SK-N-SH (cell line): ENCODE measurements around the gene AK3. TPM values are rescaled to one million over a fixed set of nuclear protein-coding genes. Genes with fewer than 3 reads are reported as not detected.
A peak's percentile ranks its signal among the peaks of the same experiment; 100 is the strongest.

Source experiments
- CTCF ChIA-PET: fragments of 300-600, 350-600 bp; formaldehyde crosslinking; extraction: SDS; loops from one replicate; lab custom pipeline; 2021; lab: Yijun Ruan, JAX
- POLR2A ChIA-PET: fragments of 350-600 bp; sonication (Branson Sonifier 250); formaldehyde crosslinking; extraction: SDS; loops from one replicate; lab custom pipeline; 2020; ENCODE audit warnings: antibody characterized with exemption, inconsistent platforms; lab: Yijun Ruan, JAX
- DNase-seq: peaks from one replicate; pipeline ENCODE4 v3.0.0; 2012
- H2AFZ ChIP-seq: fragments of 200-600 bp; sonication (generic); 2 replicates; pipeline ENCODE4 v1.8.1; 2016; ENCODE audit warnings: antibody characterized with exemption, mild to moderate bottlenecking, low read depth
- H3F3A ChIP-seq: fragments of 200-600 bp; sonication (generic); replicated peaks from 2 replicates; pipeline ENCODE3; 2016; ENCODE audit warnings: antibody characterized with exemption, mild to moderate bottlenecking; ENCODE audit not compliant: insufficient read depth
- H3K27ac ChIP-seq, 2 experiments: fragments of 200-500 bp in 1 of 2; fragments of 200-600 bp in 1 of 2; sonication (Bioruptor generic) in 1 of 2; sonication (generic), shearing (Covaris generic) in 1 of 2; 2 replicates each; pipeline versions ENCODE4 v1.5.1 to v1.6.1; 2014 to 2016; ENCODE audit warnings: low read depth in 2 of 2, inconsistent platforms in 1 of 2, low read length in 1 of 2, mild to moderate bottlenecking in 1 of 2, mixed read lengths in 1 of 2
- H3K27me3 ChIP-seq: fragments of 200-600 bp; sonication (generic), shearing (Covaris generic); 2 replicates; pipeline ENCODE4 v1.6.1; 2016; ENCODE audit warnings: mixed run types; ENCODE audit not compliant: insufficient read depth
- H3K36me3 ChIP-seq, 2 experiments: fragments of 200-500 bp in 1 of 2; fragments of 200-600 bp in 1 of 2; sonication (Bioruptor generic) in 1 of 2; sonication (generic) in 1 of 2; replicated peaks in 1 of 2; 2 replicates each; pipeline versions ENCODE3 to v1.5.1; 2014 to 2016; ENCODE audit warnings: low read length in 1 of 2, mild to moderate bottlenecking in 1 of 2; ENCODE audit not compliant: insufficient read depth in 2 of 2, control insufficient read depth in 1 of 2
- H3K4me1 ChIP-seq, 2 experiments: fragments of 200-500 bp in 1 of 2; fragments of 200-600 bp in 1 of 2; sonication (Bioruptor generic) in 1 of 2; sonication (generic), shearing (Covaris generic) in 1 of 2; 2 replicates each; pipeline versions ENCODE4 v1.5.1 to v1.6.1; 2014 to 2016; ENCODE audit warnings: low read depth in 1 of 2, low read length in 1 of 2, mixed run types in 1 of 2; ENCODE audit not compliant: insufficient read depth in 2 of 2, control insufficient read depth in 1 of 2
- H3K4me2 ChIP-seq: fragments of 200-600 bp; sonication (generic), shearing (Covaris generic); 2 replicates; pipeline ENCODE4 v1.6.1; 2017; ENCODE audit warnings: mixed run types
- H3K4me3 ChIP-seq, 2 experiments: fragments of 200-500 bp in 1 of 2; fragments of 200-600 bp in 1 of 2; sonication (Bioruptor generic) in 1 of 2; sonication (generic), shearing (Covaris generic) in 1 of 2; 2 replicates each; pipeline versions ENCODE4 v1.5.1 to v1.8.1; 2014 to 2016; ENCODE audit warnings: low read depth in 2 of 2, inconsistent platforms in 1 of 2, low read length in 1 of 2, mild to moderate bottlenecking in 1 of 2, mixed read lengths in 1 of 2, moderate library complexity in 1 of 2
- H3K79me2 ChIP-seq: fragments of 200-600 bp; sonication (generic); 2 replicates; pipeline ENCODE4 v1.8.1; 2017; ENCODE audit warnings: mild to moderate bottlenecking; ENCODE audit not compliant: insufficient read depth
- H3K9ac ChIP-seq: fragments of 200-600 bp; sonication (generic); 2 replicates; pipeline ENCODE4 v1.6.1; 2017; ENCODE audit warnings: mixed run types
- H3K9me2 ChIP-seq: fragments of 200-600 bp; sonication (generic); 2 replicates; pipeline ENCODE4 v1.6.1; 2017; ENCODE audit warnings: mixed run types
- H3K9me3 ChIP-seq: fragments of 200-600 bp; sonication (generic); 2 replicates; pipeline ENCODE4 v1.6.1; 2017; ENCODE audit warnings: mixed run types, mild to moderate bottlenecking, moderate library complexity
- H4K20me1 ChIP-seq: fragments of 200-600 bp; sonication (generic); 2 replicates; pipeline ENCODE4 v1.6.1; 2017; ENCODE audit warnings: mild to moderate bottlenecking, mixed run types; ENCODE audit not compliant: insufficient read depth
- EZH2phosphoT487 ChIP-seq: fragments of 200-600 bp; sonication (generic); IDR thresholded peaks from 2 replicates; pipeline ENCODE4 v1.6.1; 2017; ENCODE audit warnings: low read depth, mixed run types, mild to moderate bottlenecking, antibody characterized with exemption, moderate library complexity, borderline replicate concordance
- FOXM1 ChIP-seq: IDR thresholded peaks from 2 replicates; pipeline ENCODE4 v1.4.0; 2012; ENCODE audit warnings: low read depth, mild to moderate bottlenecking
- GABPA ChIP-seq: IDR thresholded peaks from 2 replicates; pipeline ENCODE4 v1.4.0; 2012; ENCODE audit warnings: low read depth, mild to moderate bottlenecking
- GATA2 ChIP-seq: sonication (generic); formaldehyde crosslinking; IDR thresholded peaks from 2 replicates; pipeline ENCODE4 v1.5.0; 2020; ENCODE audit warnings: mild to moderate bottlenecking, missing genetic modification reagents
- MEF2A ChIP-seq: IDR thresholded peaks from 2 replicates; pipeline ENCODE4 v1.4.0; 2012; ENCODE audit warnings: low read depth, borderline replicate concordance
- NRF1 ChIP-seq: IDR thresholded peaks from 2 replicates; pipeline ENCODE4 v1.6.1; 2012; ENCODE audit warnings: low read depth, mild to moderate bottlenecking, low read length
- POLR2AphosphoS5 ChIP-seq: IDR thresholded peaks from 2 replicates; pipeline ENCODE4 v1.6.1; 2012; ENCODE audit warnings: low read depth, low read length
- RFX5 ChIP-seq: IDR thresholded peaks from 2 replicates; pipeline ENCODE4 v1.6.1; 2012; ENCODE audit warnings: mild to moderate bottlenecking, improper control_type of control experiment, low read length
- RXRA ChIP-seq: IDR thresholded peaks from 2 replicates; pipeline ENCODE4 v1.4.0; 2012; ENCODE audit warnings: low read depth, mild to moderate bottlenecking, borderline replicate concordance
- SMC3 ChIP-seq: IDR thresholded peaks from 2 replicates; pipeline ENCODE4 v1.6.1; 2012; ENCODE audit warnings: low read depth, low read length, improper control_type of control experiment
- TEAD4 ChIP-seq: IDR thresholded peaks from 2 replicates; pipeline ENCODE4 v1.4.0; 2012; ENCODE audit warnings: mild to moderate bottlenecking, borderline replicate concordance; ENCODE audit not compliant: insufficient read depth
- YY1 ChIP-seq: IDR thresholded peaks from 2 replicates; pipeline ENCODE4 v1.4.0; 2012; ENCODE audit warnings: low read depth, mild to moderate bottlenecking
- WGBS: methylation state at CpG from one replicate; pipeline ENCODE4 v1.1.6; 2017; ENCODE audit warnings: low lambda C conversion rate; 5-methylcytosine and 5-hydroxymethylcytosine counted together
- polyA plus RNA-seq, 3 experiments: library from polyadenylated mRNA; depleted of rRNA; stranded (reverse); fragments of >200 nt; gene quantifications; 2 replicates each; pipeline ENCODE4 v1.2.3, GENCODE V29; 2012
- TF ChIP-seq, protein P1 (sequence below): fragments of 150-350 bp; IDR thresholded peaks from 2 replicates; pipeline ENCODE4 v1.6.1; 2017; ENCODE audit warnings: antibody characterized with exemption, low read length, low read depth, borderline replicate concordance
- TF ChIP-seq, protein P2 (sequence below): fragments of 150-350 bp; IDR thresholded peaks from 2 replicates; pipeline ENCODE4 v1.6.1; 2016; ENCODE audit warnings: mild to moderate bottlenecking, low read depth, low read length
- TF ChIP-seq, protein P3 (sequence below): IDR thresholded peaks from 2 replicates; pipeline ENCODE4 v1.4.0; 2012; ENCODE audit warnings: low read depth, borderline replicate concordance

Gene AK3
- polyA plus RNA-seq, 1 of the 3 experiments (the other 2 are of a cell fraction), result 20.6 TPM

DNA sequence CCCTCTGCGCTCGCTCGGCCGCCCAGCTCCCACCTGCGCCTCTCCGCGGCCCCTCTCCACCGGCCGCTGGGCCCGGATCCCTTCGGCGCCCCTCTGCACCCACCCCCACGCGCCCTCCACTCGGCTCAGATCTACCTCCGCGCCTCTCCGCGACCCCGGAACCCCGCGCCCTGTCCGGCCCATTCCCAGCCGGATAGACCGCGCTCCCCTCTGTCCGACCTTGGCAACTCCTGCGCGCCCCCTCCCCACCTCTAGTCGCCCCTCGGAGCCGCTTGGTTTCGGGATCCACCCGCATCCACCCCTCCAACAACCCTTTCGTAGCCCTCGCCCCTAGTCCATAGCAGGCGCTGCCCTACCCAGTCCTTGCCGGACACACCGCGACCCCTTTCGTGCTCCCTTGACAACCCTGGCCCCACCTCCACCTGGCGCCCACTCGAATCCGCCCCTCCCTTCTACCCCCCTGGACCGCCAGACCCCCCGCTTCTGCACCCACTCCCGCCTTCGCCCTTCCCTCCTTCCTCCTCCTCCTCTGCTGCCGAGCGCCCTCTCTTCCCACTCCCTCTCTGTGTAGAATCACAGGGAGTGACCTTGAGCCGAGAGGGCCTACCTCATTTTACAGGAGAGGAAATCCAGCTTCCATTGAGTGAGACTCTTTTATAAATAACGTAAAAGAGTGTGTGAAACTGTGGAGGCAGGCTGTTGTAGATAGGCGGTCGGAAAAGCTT lies 525 bp upstream of the AK3 start:
- H3K79me2 ChIP-seq, result peaks cover 39% of the 10 kb centered on the region
- H3F3A ChIP-seq, result peaks cover 17% of the 10 kb centered on the region
- WGBS, result 22% methylated on average over 22 of the region's 54 CpGs
- peak overlapping the region; percentile 94 for H3K4me2 ChIP-seq
- H2AFZ ChIP-seq, result peak overlapping the region; percentile 92
- H3K9me2 ChIP-seq, result no peaks in the 10 kb centered on the region
- ChIA-PET CTCF (interaction anchor here (1.0 to 2.6 kb wide), 12 partner anchors 8 to 859 kb away, joined by 3 to 12 read pairs (median 4); partner anchors contain the start of genes PLPP6 and SPATA6L), POLR2A (interaction anchor here (0.8 to 2.1 kb wide), 4 partner anchors 11 to 75 kb away, joined by 3 to 8 read pairs (median 4); partner anchors contain the start of genes RCL1 and SPATA6L)
- no peak for DNase-seq
- peaks cover 3% of the 10 kb centered on the region; the same call in 1 of the 2 replicates for H4K20me1 ChIP-seq
- peaks cover 5 to 13% of the 10 kb centered on the region in 2 experiments; a peak in 2 of 4 replicates for H3K4me1 ChIP-seq
- no peaks in the 10 kb centered on the region for H3K27me3 ChIP-seq
- peak overlapping the region; percentile 85 for H3K9ac ChIP-seq
- peak overlapping the region; percentile 16 to 21; a peak in 3 of 4 replicates for H3K27ac ChIP-seq
- TF ChIP-seq MEF2A (no peak), POLR2AphosphoS5 (no peak), RXRA (no peak), GABPA (no peak), SMC3 (no peak), YY1 (no peak), GATA2 (CRISPR knock-in tag) (no peak), RFX5 (no peak), NRF1 (no peak), FOXM1 (no peak), EZH2phosphoT487 (no peak), TEAD4 (no peak)
- TF ChIP-seq, protein P1, sequence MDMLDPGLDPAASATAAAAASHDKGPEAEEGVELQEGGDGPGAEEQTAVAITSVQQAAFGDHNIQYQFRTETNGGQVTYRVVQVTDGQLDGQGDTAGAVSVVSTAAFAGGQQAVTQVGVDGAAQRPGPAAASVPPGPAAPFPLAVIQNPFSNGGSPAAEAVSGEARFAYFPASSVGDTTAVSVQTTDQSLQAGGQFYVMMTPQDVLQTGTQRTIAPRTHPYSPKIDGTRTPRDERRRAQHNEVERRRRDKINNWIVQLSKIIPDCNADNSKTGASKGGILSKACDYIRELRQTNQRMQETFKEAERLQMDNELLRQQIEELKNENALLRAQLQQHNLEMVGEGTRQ, result no peak
- TF ChIP-seq, protein P2, sequence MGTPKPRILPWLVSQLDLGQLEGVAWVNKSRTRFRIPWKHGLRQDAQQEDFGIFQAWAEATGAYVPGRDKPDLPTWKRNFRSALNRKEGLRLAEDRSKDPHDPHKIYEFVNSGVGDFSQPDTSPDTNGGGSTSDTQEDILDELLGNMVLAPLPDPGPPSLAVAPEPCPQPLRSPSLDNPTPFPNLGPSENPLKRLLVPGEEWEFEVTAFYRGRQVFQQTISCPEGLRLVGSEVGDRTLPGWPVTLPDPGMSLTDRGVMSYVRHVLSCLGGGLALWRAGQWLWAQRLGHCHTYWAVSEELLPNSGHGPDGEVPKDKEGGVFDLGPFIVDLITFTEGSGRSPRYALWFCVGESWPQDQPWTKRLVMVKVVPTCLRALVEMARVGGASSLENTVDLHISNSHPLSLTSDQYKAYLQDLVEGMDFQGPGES, result no peak
- TF ChIP-seq, protein P3, sequence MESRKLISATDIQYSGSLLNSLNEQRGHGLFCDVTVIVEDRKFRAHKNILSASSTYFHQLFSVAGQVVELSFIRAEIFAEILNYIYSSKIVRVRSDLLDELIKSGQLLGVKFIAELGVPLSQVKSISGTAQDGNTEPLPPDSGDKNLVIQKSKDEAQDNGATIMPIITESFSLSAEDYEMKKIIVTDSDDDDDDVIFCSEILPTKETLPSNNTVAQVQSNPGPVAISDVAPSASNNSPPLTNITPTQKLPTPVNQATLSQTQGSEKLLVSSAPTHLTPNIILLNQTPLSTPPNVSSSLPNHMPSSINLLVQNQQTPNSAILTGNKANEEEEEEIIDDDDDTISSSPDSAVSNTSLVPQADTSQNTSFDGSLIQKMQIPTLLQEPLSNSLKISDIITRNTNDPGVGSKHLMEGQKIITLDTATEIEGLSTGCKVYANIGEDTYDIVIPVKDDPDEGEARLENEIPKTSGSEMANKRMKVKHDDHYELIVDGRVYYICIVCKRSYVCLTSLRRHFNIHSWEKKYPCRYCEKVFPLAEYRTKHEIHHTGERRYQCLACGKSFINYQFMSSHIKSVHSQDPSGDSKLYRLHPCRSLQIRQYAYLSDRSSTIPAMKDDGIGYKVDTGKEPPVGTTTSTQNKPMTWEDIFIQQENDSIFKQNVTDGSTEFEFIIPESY, result no peak
- peak overlapping the region; percentile 73 to 92 for H3K4me3 ChIP-seq
- H3K36me3 ChIP-seq, result peaks cover 0 to 7% of the 10 kb centered on the region in 2 experiments
- no peaks in the 10 kb centered on the region for H3K9me3 ChIP-seq
